Loucy (cell line): Measurements from ENCODE around the gene MICAL2.

Source experiments
- H2AFZ ChIP-seq: fragments of 200-600 bp; sonication (generic); 2 replicates; pipeline ENCODE4 v1.6.0; 2016; ENCODE audit warnings: antibody characterized with exemption, mild to moderate bottlenecking, low read length, moderate library complexity
- H3F3A ChIP-seq: fragments of 200-600 bp; 2 replicates; pipeline ENCODE4 v1.6.0; 2016; ENCODE audit warnings: antibody characterized with exemption, low read depth, mild to moderate bottlenecking
- H3K27me3 ChIP-seq: fragments of 200-600 bp; sonication (generic); 2 replicates; pipeline ENCODE4 v1.6.1; 2014; ENCODE audit warnings: low read length, mild to moderate bottlenecking; ENCODE audit not compliant: insufficient read depth, poor library complexity, severe bottlenecking
- H3K36me3 ChIP-seq: fragments of 200-600 bp; sonication (generic); 2 replicates; pipeline ENCODE4 v1.6.1; 2016; ENCODE audit warnings: low read length; ENCODE audit not compliant: insufficient read depth
- H3K4me1 ChIP-seq: fragments of 200-600 bp; sonication (generic); 2 replicates; pipeline ENCODE4 v1.5.1; 2014; ENCODE audit warnings: low read length, mild to moderate bottlenecking; ENCODE audit not compliant: insufficient read depth, poor library complexity, severe bottlenecking
- H3K4me2 ChIP-seq: fragments of 200-600 bp; sonication (generic); 2 replicates; pipeline ENCODE4 v1.6.0; 2014; ENCODE audit warnings: antibody characterized with exemption, low read length, low read depth, mild to moderate bottlenecking; ENCODE audit not compliant: poor library complexity, severe bottlenecking
- H3K4me3 ChIP-seq: fragments of 200-600 bp; sonication (generic); 2 replicates; pipeline ENCODE4 v1.5.1; 2014; ENCODE audit warnings: low read length, mild to moderate bottlenecking, mixed read lengths; ENCODE audit not compliant: poor library complexity, severe bottlenecking
- H3K79me2 ChIP-seq: fragments of 200-600 bp; sonication (generic); 2 replicates; pipeline ENCODE4 v1.6.1; 2014; ENCODE audit warnings: low read length; ENCODE audit not compliant: insufficient read depth
- H3K9ac ChIP-seq: fragments of 200-600 bp; sonication (generic); 2 replicates; pipeline ENCODE4 v1.6.0; 2014; ENCODE audit warnings: mild to moderate bottlenecking, low read depth, low read length, moderate library complexity; ENCODE audit not compliant: poor library complexity, severe bottlenecking
- H3K9me2 ChIP-seq: fragments of 200-600 bp; sonication (generic); replicated peaks from 2 replicates; pipeline ENCODE4 v1.6.1; 2016; ENCODE audit warnings: low read depth, low read length, mixed read lengths
- H3K9me3 ChIP-seq: fragments of 200-600 bp; sonication (generic); 2 replicates; pipeline ENCODE4 v1.6.1; 2014; ENCODE audit warnings: mild to moderate bottlenecking, antibody characterized with exemption, low read length, low read depth; ENCODE audit not compliant: insufficient read depth
- H4K20me1 ChIP-seq: fragments of 200-600 bp; sonication (generic); 2 replicates; pipeline ENCODE4 v1.6.0; 2014; ENCODE audit warnings: antibody characterized with exemption, low read length, mild to moderate bottlenecking; ENCODE audit not compliant: insufficient read depth, poor library complexity, severe bottlenecking
- EZH2phosphoT487 ChIP-seq: fragments of 200-600 bp; IDR thresholded peaks from 2 replicates; pipeline ENCODE4 v1.6.1; 2018; ENCODE audit warnings: antibody characterized with exemption, mild to moderate bottlenecking, moderate library complexity, borderline replicate concordance
- TF ChIP-seq, protein P1 (sequence below): fragments of 200-600 bp; sonication (generic); conservative IDR thresholded peaks from 2 replicates; pipeline ENCODE4 v1.5.1; 2014; ENCODE audit warnings: mild to moderate bottlenecking, antibody characterized with exemption, low read length

MICAL2 gene

GRCh38 chr11:12298610-12299009, 188.2 kb downstream of the MICAL2 start:
- Histone ChIP-seq H3K9me2 (no peaks in the 10 kb centered on the region), H3K9me3 (peaks cover 10% of the 10 kb centered on the region; the same call in 1 of the 2 replicates), H3K4me3 (no peak overlapping the region), H3K9ac (no peak overlapping the region), H3K36me3 (no peaks in the 10 kb centered on the region), H3K79me2 (no peaks in the 10 kb centered on the region), H3K4me1 (no peaks in the 10 kb centered on the region), H3F3A (no peaks in the 10 kb centered on the region), H3K4me2 (no peak overlapping the region), H4K20me1 (no peaks in the 10 kb centered on the region), H2AFZ (no peak overlapping the region), H3K27me3 (no peaks in the 10 kb centered on the region)
- TF ChIP-seq, protein P1, sequence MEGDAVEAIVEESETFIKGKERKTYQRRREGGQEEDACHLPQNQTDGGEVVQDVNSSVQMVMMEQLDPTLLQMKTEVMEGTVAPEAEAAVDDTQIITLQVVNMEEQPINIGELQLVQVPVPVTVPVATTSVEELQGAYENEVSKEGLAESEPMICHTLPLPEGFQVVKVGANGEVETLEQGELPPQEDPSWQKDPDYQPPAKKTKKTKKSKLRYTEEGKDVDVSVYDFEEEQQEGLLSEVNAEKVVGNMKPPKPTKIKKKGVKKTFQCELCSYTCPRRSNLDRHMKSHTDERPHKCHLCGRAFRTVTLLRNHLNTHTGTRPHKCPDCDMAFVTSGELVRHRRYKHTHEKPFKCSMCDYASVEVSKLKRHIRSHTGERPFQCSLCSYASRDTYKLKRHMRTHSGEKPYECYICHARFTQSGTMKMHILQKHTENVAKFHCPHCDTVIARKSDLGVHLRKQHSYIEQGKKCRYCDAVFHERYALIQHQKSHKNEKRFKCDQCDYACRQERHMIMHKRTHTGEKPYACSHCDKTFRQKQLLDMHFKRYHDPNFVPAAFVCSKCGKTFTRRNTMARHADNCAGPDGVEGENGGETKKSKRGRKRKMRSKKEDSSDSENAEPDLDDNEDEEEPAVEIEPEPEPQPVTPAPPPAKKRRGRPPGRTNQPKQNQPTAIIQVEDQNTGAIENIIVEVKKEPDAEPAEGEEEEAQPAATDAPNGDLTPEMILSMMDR = no peak
- no peak for TF ChIP-seq EZH2phosphoT487

DNA sequence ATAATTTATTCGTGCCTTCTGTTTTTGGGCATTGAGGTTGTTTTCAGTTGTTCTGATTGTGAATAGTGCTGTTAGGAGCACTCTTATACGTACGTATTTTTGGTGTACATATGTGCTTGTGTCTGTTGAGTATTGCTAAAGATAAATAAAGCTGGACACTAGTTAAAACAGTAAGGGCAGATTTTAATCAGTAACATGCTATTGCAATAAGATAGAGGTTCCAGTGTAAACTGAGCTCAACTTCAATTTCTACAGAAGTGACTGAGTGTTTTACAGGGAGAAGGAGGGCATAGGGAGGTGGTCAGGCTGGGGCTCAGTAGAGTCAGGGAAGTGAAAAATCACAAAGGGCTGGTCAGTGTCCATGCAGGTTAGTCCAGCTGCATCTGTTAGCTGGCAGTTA, 191.0 kb downstream of the MICAL2 start:
- Histone ChIP-seq H3F3A (no peaks in the 10 kb centered on the region), H4K20me1 (no peaks in the 10 kb centered on the region), H2AFZ (no peak overlapping the region), H3K79me2 (no peaks in the 10 kb centered on the region), H3K9me3 (peaks cover 10% of the 10 kb centered on the region; the same call in 1 of the 2 replicates), H3K27me3 (no peaks in the 10 kb centered on the region), H3K4me3 (no peak overlapping the region), H3K9me2 (no peaks in the 10 kb centered on the region), H3K4me1 (no peaks in the 10 kb centered on the region), H3K9ac (no peak overlapping the region), H3K36me3 (no peaks in the 10 kb centered on the region), H3K4me2 (no peak overlapping the region)
- TF ChIP-seq, protein P1 = no peak
- no peak for TF ChIP-seq EZH2phosphoT487

- no peak for TF ChIP-seq EZH2phosphoT487
- TF ChIP-seq, protein P1 = no peak
- Histone ChIP-seq H3K9me3 (0 out of 2 replicates have a peak, but pooled peaks cover 6% of the 10 kb centered on the region), H3K27me3 (no peaks in the 10 kb centered on the region)
These were observed 193.2 kb downstream of the MICAL2 start for GRCh38 chr11:12303421-12304149.

More at GRCh38 chr11:12303421-12304149, 193.2 kb downstream of the MICAL2 start:
- no peak overlapping the region for H3K4me3 ChIP-seq
- H3K4me1 ChIP-seq = no peaks in the 10 kb centered on the region
- H3K79me2 ChIP-seq = no peaks in the 10 kb centered on the region
- H3K4me2 ChIP-seq = no peak overlapping the region
- no peaks in the 10 kb centered on the region for H3K36me3 ChIP-seq
- H3F3A ChIP-seq = no peaks in the 10 kb centered on the region
- no peaks in the 10 kb centered on the region for H4K20me1 ChIP-seq
- H3K9ac ChIP-seq = no peak overlapping the region
- no peaks in the 10 kb centered on the region for H3K9me2 ChIP-seq
- H2AFZ ChIP-seq = no peak overlapping the region
